GM23248 (cell line): Measurements from ENCODE around the gene SYPL1.

Experiments
- EZH2 ChIP-seq: fragments of 200-600 bp; sonication (generic); IDR thresholded peaks from 2 replicates; pipeline ENCODE4 v1.6.1; 2018; ENCODE audit warnings: antibody characterized with exemption, mild to moderate bottlenecking; ENCODE audit not compliant: insufficient read depth, poor library complexity, severe bottlenecking
- EZH2phosphoT487 ChIP-seq: fragments of 200-600 bp; sonication (generic); IDR thresholded peaks from 2 replicates; pipeline ENCODE4 v1.6.1; 2018; ENCODE audit warnings: antibody characterized with exemption, moderate library complexity, mild to moderate bottlenecking, low read depth; ENCODE audit not compliant: insufficient read depth

- no peak for TF ChIP-seq EZH2
- TF ChIP-seq EZH2phosphoT487: no peak
These were observed 59.0 kb downstream of the SYPL1 start for GRCh38 chr7:106053109-106053508.
